ENCODE results near the gene LIN7A.

LIN7A gene

GRCh38 chr12:80862531-80862930, 75.2 kb downstream of the LIN7A start:
- Histone ChIP-seq H3K56ac (ENCODE audit: low read length) (no peak overlapping the region), H2AK5ac (ENCODE audit: low read length) (no peak overlapping the region), H3K36me3 (ENCODE audit: control insufficient read depth, insufficient read depth, low read length) (no peaks in the 10 kb centered on the region), H4K5ac (ENCODE audit: low read length) (no peak overlapping the region), H3K9ac (ENCODE audit: low read length) (no peak overlapping the region), H3K23ac (ENCODE audit: low read length) (no peak overlapping the region), H3K18ac (ENCODE audit: low read length) (no peak overlapping the region), H3K27ac (ENCODE audit: low read depth, low read length) (no peak overlapping the region), H3K4me1 (ENCODE audit: control insufficient read depth, low read depth, low read length) (peaks cover 3% of the 10 kb centered on the region), H3K4me2 (ENCODE audit: low read length) (no peak overlapping the region), H3K4me3 (ENCODE audit: low read length) (no peak overlapping the region), H2BK15ac (replicated peaks; ENCODE audit: low read depth) (no peak overlapping the region), H3K79me1 (ENCODE audit: low read length) (no peaks in the 10 kb centered on the region), H4K8ac (ENCODE audit: low read depth, low read length) (no peak overlapping the region), H3K4ac (ENCODE audit: low read depth, low read length) (no peak overlapping the region), H3K27me3 (ENCODE audit: insufficient read depth, low read length, poor library complexity) (no peaks in the 10 kb centered on the region), H2BK120ac (ENCODE audit: low read depth, low read length) (no peak overlapping the region), H3K79me2 (ENCODE audit: control insufficient read depth, insufficient read depth, low read length) (no peaks in the 10 kb centered on the region), H2BK5ac (ENCODE audit: low read length) (no peak overlapping the region)
- no CpG with 5 or more reads among the region's 4 CpGs for WGBS (ENCODE audit: extremely low coverage, insufficient coverage, low lambda C conversion rate)
- no peak for DNase-seq

GRCh38 chr12:80861641-80862378, 75.9 kb downstream of the LIN7A start:
- Histone ChIP-seq H3K4me1 (ENCODE audit: control insufficient read depth, low read depth, low read length) (peaks cover 3% of the 10 kb centered on the region), H3K4me2 (ENCODE audit: low read length) (no peak overlapping the region), H2BK5ac (ENCODE audit: low read length) (no peak overlapping the region), H2BK15ac (replicated peaks; ENCODE audit: low read depth) (no peak overlapping the region), H3K4ac (ENCODE audit: low read depth, low read length) (no peak overlapping the region), H3K18ac (ENCODE audit: low read length) (no peak overlapping the region), H3K27ac (ENCODE audit: low read depth, low read length) (no peak overlapping the region), H4K8ac (ENCODE audit: low read depth, low read length) (no peak overlapping the region), H3K79me2 (ENCODE audit: control insufficient read depth, insufficient read depth, low read length) (no peaks in the 10 kb centered on the region), H3K23ac (ENCODE audit: low read length) (no peak overlapping the region), H3K36me3 (ENCODE audit: control insufficient read depth, insufficient read depth, low read length) (no peaks in the 10 kb centered on the region), H3K27me3 (ENCODE audit: insufficient read depth, low read length, poor library complexity) (no peaks in the 10 kb centered on the region), H3K79me1 (ENCODE audit: low read length) (no peaks in the 10 kb centered on the region), H3K56ac (ENCODE audit: low read length) (no peak overlapping the region), H2AK5ac (ENCODE audit: low read length) (no peak overlapping the region), H2BK120ac (ENCODE audit: low read depth, low read length) (no peak overlapping the region), H3K4me3 (ENCODE audit: low read length) (no peak overlapping the region), H4K5ac (ENCODE audit: low read length) (no peak overlapping the region), H3K9ac (ENCODE audit: low read length) (no peak overlapping the region)
- DNase-seq = no peak
- no CpG with 5 or more reads among the region's 2 CpGs for WGBS (ENCODE audit: extremely low coverage, insufficient coverage, low lambda C conversion rate)

GRCh38 chr12:80860928-80861327, 76.8 kb downstream of the LIN7A start:
- no peaks in the 10 kb centered on the region for H3K36me3 ChIP-seq (ENCODE audit: control insufficient read depth, insufficient read depth, low read length)
- no peak overlapping the region for H3K9ac ChIP-seq (ENCODE audit: low read length)
- no peak overlapping the region for H3K27ac ChIP-seq (ENCODE audit: low read depth, low read length)
- H3K4me2 ChIP-seq (ENCODE audit: low read length) = no peak overlapping the region
- no peak overlapping the region for H3K23ac ChIP-seq (ENCODE audit: low read length)
- no peak overlapping the region for H2BK5ac ChIP-seq (ENCODE audit: low read length)
- WGBS (ENCODE audit: extremely low coverage, insufficient coverage, low lambda C conversion rate) = no CpG with 5 or more reads among the region's 5 CpGs
- H3K4ac ChIP-seq (ENCODE audit: low read depth, low read length) = no peak overlapping the region
- no peak overlapping the region for H3K18ac ChIP-seq (ENCODE audit: low read length)
- no peak overlapping the region for H2BK120ac ChIP-seq (ENCODE audit: low read depth, low read length)
- H3K27me3 ChIP-seq (ENCODE audit: insufficient read depth, low read length, poor library complexity) = no peaks in the 10 kb centered on the region
- H2AK5ac ChIP-seq (ENCODE audit: low read length) = no peak overlapping the region
- no peak overlapping the region for H4K8ac ChIP-seq (ENCODE audit: low read depth, low read length)
- no peak overlapping the region for H4K5ac ChIP-seq (ENCODE audit: low read length)
- no peak for DNase-seq
- no peaks in the 10 kb centered on the region for H3K79me1 ChIP-seq (ENCODE audit: low read length)
- H3K56ac ChIP-seq (ENCODE audit: low read length) = no peak overlapping the region
- no peak overlapping the region for H2BK15ac ChIP-seq (replicated peaks; ENCODE audit: low read depth)
- no peak overlapping the region for H3K4me3 ChIP-seq (ENCODE audit: low read length)
- no peaks in the 10 kb centered on the region for H3K79me2 ChIP-seq (ENCODE audit: control insufficient read depth, insufficient read depth, low read length)
- peaks cover 3% of the 10 kb centered on the region for H3K4me1 ChIP-seq (ENCODE audit: control insufficient read depth, low read depth, low read length)

GRCh38 chr12:80860206-80860605, 77.5 kb downstream of the LIN7A start:
- no peak overlapping the region for H3K4me3 ChIP-seq (ENCODE audit: low read length)
- no peaks in the 10 kb centered on the region for H3K27me3 ChIP-seq (ENCODE audit: insufficient read depth, low read length, poor library complexity)
- no CpG with 5 or more reads among the region's 2 CpGs for WGBS (ENCODE audit: extremely low coverage, insufficient coverage, low lambda C conversion rate)
- no peak overlapping the region for H3K27ac ChIP-seq (ENCODE audit: low read depth, low read length)
- no peak overlapping the region for H2BK120ac ChIP-seq (ENCODE audit: low read depth, low read length)
- no peak overlapping the region for H3K18ac ChIP-seq (ENCODE audit: low read length)
- H4K8ac ChIP-seq (ENCODE audit: low read depth, low read length) = no peak overlapping the region
- H3K36me3 ChIP-seq (ENCODE audit: control insufficient read depth, insufficient read depth, low read length) = no peaks in the 10 kb centered on the region
- no peaks in the 10 kb centered on the region for H3K79me1 ChIP-seq (ENCODE audit: low read length)
- no peak overlapping the region for H3K4me2 ChIP-seq (ENCODE audit: low read length)
- H3K4me1 ChIP-seq (ENCODE audit: control insufficient read depth, low read depth, low read length) = no peaks in the 10 kb centered on the region
- H3K56ac ChIP-seq (ENCODE audit: low read length) = no peak overlapping the region
- H3K23ac ChIP-seq (ENCODE audit: low read length) = no peak overlapping the region
- H3K79me2 ChIP-seq (ENCODE audit: control insufficient read depth, insufficient read depth, low read length) = no peaks in the 10 kb centered on the region
- no peak overlapping the region for H2BK5ac ChIP-seq (ENCODE audit: low read length)
- H2BK15ac ChIP-seq (replicated peaks; ENCODE audit: low read depth) = no peak overlapping the region
- H3K9ac ChIP-seq (ENCODE audit: low read length) = no peak overlapping the region
- no peak overlapping the region for H4K5ac ChIP-seq (ENCODE audit: low read length)
- no peak overlapping the region for H3K4ac ChIP-seq (ENCODE audit: low read depth, low read length)
- no peak for DNase-seq
- no peak overlapping the region for H2AK5ac ChIP-seq (ENCODE audit: low read length)

GRCh38 chr12:80858356-80858755, 79.4 kb downstream of the LIN7A start:
- H3K79me2 ChIP-seq (ENCODE audit: control insufficient read depth, insufficient read depth, low read length) = no peaks in the 10 kb centered on the region
- no peaks in the 10 kb centered on the region for H3K27me3 ChIP-seq (ENCODE audit: insufficient read depth, low read length, poor library complexity)
- H4K5ac ChIP-seq (ENCODE audit: low read length) = no peak overlapping the region
- no peak overlapping the region for H2AK5ac ChIP-seq (ENCODE audit: low read length)
- H3K79me1 ChIP-seq (ENCODE audit: low read length) = no peaks in the 10 kb centered on the region
- H3K9ac ChIP-seq (ENCODE audit: low read length) = no peak overlapping the region
- H3K4me2 ChIP-seq (ENCODE audit: low read length) = no peak overlapping the region
- no peak overlapping the region for H2BK120ac ChIP-seq (ENCODE audit: low read depth, low read length)
- H3K23ac ChIP-seq (ENCODE audit: low read length) = no peak overlapping the region
- H2BK5ac ChIP-seq (ENCODE audit: low read length) = no peak overlapping the region
- no peak overlapping the region for H2BK15ac ChIP-seq (replicated peaks; ENCODE audit: low read depth)
- no peaks in the 10 kb centered on the region for H3K36me3 ChIP-seq (ENCODE audit: control insufficient read depth, insufficient read depth, low read length)
- no peaks in the 10 kb centered on the region for H3K4me1 ChIP-seq (ENCODE audit: control insufficient read depth, low read depth, low read length)
- no peak overlapping the region for H3K4ac ChIP-seq (ENCODE audit: low read depth, low read length)
- H3K56ac ChIP-seq (ENCODE audit: low read length) = no peak overlapping the region
- H3K4me3 ChIP-seq (ENCODE audit: low read length) = no peak overlapping the region
- H3K18ac ChIP-seq (ENCODE audit: low read length) = no peak overlapping the region
- no peak overlapping the region for H3K27ac ChIP-seq (ENCODE audit: low read depth, low read length)
- no peak for DNase-seq
- no peak overlapping the region for H4K8ac ChIP-seq (ENCODE audit: low read depth, low read length)

GRCh38 chr12:80857311-80857710, 80.4 kb downstream of the LIN7A start:
- Histone ChIP-seq H3K27me3 (ENCODE audit: insufficient read depth, low read length, poor library complexity) (no peaks in the 10 kb centered on the region), H3K36me3 (ENCODE audit: control insufficient read depth, insufficient read depth, low read length) (no peaks in the 10 kb centered on the region), H3K9ac (ENCODE audit: low read length) (no peak overlapping the region), H3K27ac (ENCODE audit: low read depth, low read length) (no peak overlapping the region), H3K79me1 (ENCODE audit: low read length) (no peaks in the 10 kb centered on the region), H3K23ac (ENCODE audit: low read length) (no peak overlapping the region), H3K79me2 (ENCODE audit: control insufficient read depth, insufficient read depth, low read length) (no peaks in the 10 kb centered on the region), H4K5ac (ENCODE audit: low read length) (no peak overlapping the region), H3K4me1 (ENCODE audit: control insufficient read depth, low read depth, low read length) (no peaks in the 10 kb centered on the region), H2BK15ac (replicated peaks; ENCODE audit: low read depth) (no peak overlapping the region), H2BK120ac (ENCODE audit: low read depth, low read length) (no peak overlapping the region), H3K4me3 (ENCODE audit: low read length) (no peak overlapping the region), H3K18ac (ENCODE audit: low read length) (no peak overlapping the region), H4K8ac (ENCODE audit: low read depth, low read length) (no peak overlapping the region), H3K4ac (ENCODE audit: low read depth, low read length) (no peak overlapping the region), H2BK5ac (ENCODE audit: low read length) (no peak overlapping the region), H3K56ac (ENCODE audit: low read length) (no peak overlapping the region), H3K4me2 (ENCODE audit: low read length) (no peak overlapping the region), H2AK5ac (ENCODE audit: low read length) (no peak overlapping the region)
- no peak for DNase-seq
- no CpG with 5 or more reads among the region's 1 CpG for WGBS (ENCODE audit: extremely low coverage, insufficient coverage, low lambda C conversion rate)

All from mesendoderm (in vitro differentiated cells).